Breast epithelium (tissue), 3 donors: Measurements from ENCODE around the gene ACO2.

ENCODE experiments used
- CTCF ChIP-seq, 3 donors: fragments of 450-650 bp; IDR thresholded peaks; one replicate each; pipeline ENCODE4 v1.5.1; 2016 to 2017; ENCODE audit warnings: antibody characterized with exemption in 3 of 3, mild to moderate bottlenecking in 3 of 3, moderate library complexity in 3 of 3
- POLR2A ChIP-seq: fragments of 450-650 bp; IDR thresholded peaks from one replicate; pipeline ENCODE4 v1.6.1; 2016; ENCODE audit warnings: antibody characterized with exemption, mild to moderate bottlenecking, moderate library complexity

GRCh38 chr22:41531715-41532477 is 63.0 kb downstream of the ACO2 start:
- no peak for TF ChIP-seq CTCF (IDR thresholded peaks at IDR 0.05)
- no peak for TF ChIP-seq POLR2A
